ENCODE results near the gene IL17RA.

GRCh38 chr22:17155941-17156340, 71.1 kb downstream of the IL17RA start:
- TF ChIP-seq CTCF (IDR thresholded peaks at IDR 0.05) (no peak), POLR2A (IDR thresholded peaks at IDR 0.05) (no peak), POLR2AphosphoS5 (IDR thresholded peaks at IDR 0.05) (no peak)

Measured in prostate gland (tissue), 2 donors.